DMS53 treated with DMSO at 0.1 percent for 48 hours (cell line): Measurements from ENCODE around the gene IL13RA1.
"Not testable (repeated sequence)": the region's sequence is repeated elsewhere in the genome, so short reads cannot be mapped to it uniquely, and the experiment has no call there.

Experiments used
- DNase-seq: peaks from one replicate; lab custom pipeline; 2025; ENCODE audit not compliant: unreplicated experiment; lab: John Stamatoyannopoulos, UW

The IL13RA1 gene

DNA sequence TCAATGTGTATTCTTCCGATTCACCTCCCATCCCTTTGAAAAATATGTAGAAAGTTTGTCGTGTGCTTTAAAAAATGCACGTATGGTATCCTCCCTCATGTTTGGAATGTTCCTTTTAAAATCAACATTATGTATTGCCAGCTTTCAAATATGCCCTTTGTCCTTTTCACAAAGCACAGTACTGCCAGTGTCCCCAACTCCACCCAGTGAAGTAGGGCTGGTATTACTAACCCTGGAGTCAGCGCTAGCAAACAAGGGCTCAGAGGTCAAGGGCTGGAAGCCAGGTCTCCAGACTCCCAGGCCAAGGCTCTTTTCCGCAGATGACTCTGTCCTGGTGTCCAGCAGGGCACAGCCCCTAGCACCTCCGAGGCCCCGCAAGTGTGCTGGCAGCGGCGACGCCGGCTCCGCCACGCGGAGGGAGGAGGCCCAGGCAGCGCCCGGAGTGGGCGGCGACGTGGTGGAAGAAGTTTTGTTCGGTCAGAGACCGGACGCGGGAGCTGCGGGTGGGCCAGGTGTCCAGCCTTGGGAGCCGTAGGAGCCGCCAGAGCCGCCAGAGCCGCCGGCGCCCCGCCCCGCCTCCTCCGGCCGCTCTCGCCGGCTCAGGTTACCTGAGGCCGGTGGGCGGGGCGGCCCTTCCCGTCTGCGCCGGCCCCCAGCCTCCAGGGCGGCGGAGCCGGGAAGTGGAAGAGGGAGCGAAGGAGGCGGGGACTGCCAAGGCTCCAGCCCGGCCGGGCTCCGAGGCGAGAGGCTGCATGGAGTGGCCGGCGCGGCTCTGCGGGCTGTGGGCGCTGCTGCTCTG, at the start of gene IL13RA1:
IL13RA1 (plus strand) TSS at position 720 of the 799 bp plus-strand sequence; CDS start at position 753, 33 bp downstream.
- peak; percentile 83 for DNase-seq

DNA sequence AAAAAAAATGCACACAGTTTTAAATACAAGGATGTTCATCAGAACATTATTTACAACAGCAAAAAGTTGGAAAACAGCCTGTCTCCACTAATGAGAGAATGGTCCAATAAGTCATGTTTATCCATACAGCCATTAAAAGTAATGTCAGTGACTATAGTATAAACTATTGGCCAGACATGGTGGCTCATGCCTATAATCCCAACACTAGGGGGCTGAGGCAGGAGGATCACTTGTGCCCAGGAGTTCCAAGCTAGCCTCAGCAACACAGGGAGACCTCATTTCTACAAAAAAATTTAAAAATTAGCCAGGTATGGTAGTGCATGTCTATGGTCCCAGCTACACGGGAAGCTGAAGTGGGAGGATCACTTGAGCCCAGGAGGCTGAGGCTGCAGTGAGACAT, 48.1 kb upstream of the IL13RA1 start:
- DNase-seq, result no peak

DNA sequence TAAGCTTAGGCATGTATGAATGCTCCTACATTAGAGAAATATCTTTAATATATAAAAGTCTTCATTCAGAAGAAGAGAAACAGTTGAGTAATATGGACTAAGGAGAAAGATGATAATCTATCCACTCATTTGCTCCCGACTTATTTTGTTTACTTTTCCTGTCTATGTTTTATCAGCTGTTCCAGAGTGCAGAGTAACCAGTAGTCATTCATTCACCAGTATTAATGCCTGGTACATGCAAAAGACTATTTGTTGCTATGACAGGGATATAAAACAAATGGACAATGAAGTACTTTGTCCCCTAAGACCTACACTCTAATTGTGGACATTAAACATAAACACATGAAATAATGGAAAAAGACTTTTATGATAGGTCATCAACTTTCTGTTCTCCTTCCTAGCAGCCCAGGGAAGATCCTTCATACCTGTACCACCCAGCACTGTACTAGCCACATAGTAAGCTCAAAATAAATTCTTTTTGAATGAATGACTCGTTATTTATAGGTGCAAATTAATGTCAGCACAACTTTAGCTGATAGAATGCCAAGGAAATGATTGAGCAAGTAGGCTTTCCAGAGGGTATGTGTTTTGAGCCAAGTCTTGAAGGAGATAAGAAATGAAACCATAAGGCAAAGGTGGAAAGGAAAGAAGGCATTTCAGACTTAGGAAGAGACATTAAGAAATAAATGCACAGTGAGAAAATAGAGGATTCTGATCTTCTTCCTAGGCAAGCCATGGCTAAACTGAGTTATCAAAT, 45.0 kb upstream of the IL13RA1 start:
- peak; percentile 41 for DNase-seq

DNA sequence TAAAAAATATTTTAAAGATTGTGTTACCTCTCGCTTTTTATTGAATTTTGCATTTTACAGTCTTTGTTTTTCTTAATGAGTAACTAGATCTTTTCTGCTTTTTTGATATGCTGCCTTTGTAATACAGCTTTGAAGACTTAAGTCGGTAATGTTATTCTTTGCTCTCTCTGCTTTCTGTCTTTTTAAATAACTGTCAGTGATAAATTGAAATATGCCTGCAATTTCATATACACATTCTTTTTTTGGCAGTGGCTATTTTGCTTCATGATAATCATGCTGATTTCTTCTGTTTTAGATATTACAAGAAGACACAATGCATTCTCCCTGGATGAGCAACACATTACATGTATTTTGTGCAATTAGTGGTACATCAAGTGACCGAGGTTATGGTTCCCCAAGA, 42.0 kb upstream of the IL13RA1 start:
- no peak for DNase-seq

DNA sequence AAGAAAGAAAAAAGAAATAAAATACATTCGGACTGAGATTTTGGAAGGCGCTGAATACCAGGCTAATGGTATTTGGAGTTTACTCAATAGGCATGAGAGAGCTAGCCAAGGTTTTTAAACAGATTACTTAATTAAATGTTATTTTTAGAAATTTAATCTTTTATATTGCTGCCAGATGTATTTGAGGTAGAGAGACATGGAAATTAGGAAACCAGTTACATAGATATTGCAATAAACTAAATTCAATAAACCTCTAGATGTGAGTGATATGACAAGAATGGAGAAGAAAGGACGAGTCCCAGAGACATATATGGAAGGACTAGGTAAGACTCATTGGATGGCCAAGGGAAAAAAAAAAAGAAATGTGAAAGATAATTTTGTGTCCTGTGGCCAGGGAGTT, 38.5 kb upstream of the IL13RA1 start:
- no peak for DNase-seq

DNA sequence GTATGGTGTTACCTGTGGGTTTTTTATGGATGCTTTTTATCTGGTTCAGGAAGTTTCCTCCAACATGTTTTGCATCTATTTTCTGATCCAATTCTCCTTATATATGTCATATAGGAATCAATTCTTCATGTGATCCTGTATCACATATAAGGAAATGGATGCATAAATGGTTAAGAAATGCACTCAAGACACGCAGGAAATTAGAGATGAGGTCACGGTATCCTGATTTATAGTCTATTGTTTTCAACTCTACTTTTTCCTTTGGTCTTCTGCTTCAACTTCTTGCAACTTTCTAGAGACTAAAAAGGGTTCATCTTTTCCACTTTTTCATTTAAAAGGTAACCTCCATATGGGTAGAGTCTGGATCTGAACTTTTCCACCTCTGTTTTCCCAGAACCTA, 33.6 kb upstream of the IL13RA1 start:
- DNase-seq, result no peak

DNA sequence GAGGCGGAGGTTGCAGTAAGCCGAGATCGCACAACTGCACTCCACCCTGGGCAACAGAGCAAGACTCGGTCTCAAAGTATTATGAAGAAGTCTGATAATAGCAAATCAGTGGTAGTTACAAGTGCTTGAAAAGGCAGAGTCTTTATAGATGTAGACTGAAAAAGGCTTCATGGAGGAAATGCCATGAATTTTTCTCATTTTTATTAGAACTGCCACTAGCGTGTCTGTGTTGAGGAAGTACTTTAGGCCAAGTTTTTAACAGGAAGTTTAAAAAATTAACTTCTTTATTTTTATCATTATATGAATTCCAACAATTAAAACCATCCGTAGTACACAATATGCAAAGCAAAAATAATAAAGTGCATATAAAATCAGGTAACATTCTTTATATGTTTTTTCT, 32.8 kb upstream of the IL13RA1 start:
- DNase-seq, result no peak

DNA sequence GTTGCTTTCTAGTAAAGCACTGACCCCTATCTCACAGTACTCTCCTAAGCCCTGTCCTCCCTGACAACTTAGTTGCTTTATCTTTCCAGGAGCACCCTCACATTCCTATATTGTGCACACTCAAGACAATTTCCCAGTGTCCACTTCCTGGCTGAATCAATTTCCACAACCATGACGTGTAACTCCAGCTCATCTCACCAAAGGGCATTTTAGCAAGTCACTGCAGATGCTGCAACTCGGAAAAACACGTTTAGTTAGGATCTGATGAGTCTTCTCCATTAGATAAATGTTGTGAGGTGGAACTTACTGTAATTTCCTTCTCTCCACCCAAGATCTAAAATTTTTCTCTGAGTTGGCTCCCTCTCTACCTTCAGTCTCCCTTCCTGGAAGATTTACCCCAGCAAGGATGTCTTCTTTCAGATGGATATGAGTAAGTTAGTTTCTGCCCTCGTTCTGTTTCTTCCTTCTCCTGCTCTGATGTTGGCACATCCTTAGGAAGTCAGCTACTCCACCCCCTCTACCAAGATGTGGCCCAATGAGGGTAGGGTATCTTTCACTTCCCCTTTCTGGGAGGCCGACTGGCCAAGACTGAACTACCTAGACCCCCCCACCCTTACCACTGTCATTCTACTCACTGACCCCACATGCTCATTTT, 28.8 kb upstream of the IL13RA1 start:
- DNase-seq, result no peak

DNA sequence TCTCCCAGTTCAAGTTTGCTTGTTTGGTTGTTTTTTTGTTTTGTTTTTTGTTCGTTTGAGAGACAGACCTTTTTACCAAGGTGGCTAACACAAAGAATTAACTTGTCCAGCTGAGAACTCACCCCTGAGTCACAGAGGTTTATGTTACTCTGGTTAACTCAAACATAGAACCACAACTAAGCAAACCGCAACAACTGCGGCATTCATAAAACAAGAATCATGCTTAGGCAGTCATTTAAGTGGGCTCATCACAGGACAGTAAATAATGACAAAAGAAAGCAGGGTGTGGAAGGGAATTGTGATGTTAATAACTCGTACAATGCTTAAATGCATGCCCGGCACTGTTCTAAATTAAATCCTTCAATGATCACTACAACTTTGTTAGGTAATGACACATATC, 24.7 kb upstream of the IL13RA1 start:
- no peak for DNase-seq

DNA sequence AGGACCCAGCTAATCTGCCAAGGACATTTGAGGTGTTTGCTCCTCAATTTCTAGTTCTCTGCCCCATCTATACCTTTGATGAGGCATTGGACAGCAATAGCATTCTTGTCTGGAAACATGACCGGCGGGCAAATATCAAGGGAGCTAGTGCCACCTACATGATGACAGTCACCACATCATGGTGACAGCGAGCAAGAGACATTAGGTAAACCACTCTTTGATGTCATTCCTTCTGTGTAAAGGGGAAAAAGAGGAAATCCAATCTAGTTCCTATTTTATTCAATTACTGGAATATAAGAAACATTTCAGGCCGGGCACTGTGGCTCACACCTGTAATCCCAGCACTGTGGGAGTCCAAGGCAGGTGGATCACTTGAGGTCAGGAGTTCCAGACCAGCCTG, 20.7 kb upstream of the IL13RA1 start:
- DNase-seq, result no peak

DNA sequence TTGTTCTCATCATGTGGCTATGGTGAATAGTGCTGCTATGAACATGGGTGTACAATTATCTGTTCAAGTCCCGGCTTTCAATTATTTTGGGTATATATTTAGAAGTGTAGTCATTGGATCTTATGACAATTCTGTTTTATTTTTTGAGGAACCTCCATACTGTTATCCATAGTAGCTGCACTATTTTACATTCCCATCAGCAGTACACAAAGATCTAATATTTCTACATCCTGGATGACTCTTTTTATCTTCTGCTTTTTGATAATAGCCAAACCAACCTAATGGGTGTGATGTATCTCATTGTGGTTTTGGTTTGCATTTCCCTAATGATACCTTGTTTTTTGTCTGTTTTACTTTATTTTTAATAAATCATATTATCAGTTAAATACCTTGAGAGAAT, 12.9 kb upstream of the IL13RA1 start:
- DNase-seq, result no peak

DNA sequence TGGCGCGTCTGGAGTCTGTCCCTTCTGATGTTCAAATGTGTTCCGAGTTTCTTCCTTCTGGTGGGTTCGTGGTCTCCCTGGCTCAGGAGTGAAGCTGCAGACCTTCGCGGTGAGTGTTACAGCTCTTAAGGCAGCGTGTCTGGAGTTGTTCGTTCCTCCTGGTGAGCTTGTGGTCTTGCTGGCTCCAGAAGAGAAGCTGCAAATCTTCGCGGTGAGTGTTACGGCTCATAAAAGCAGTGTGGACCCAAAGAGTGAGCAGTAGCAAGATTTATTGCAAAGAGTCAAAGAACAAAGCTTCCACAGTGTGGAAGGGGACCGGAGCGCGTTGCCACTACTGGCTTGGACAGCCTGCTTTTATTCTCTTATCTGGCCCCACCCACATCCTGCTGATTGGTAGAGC, 11.5 kb upstream of the IL13RA1 start:
- DNase-seq, result not testable (repeated sequence)

DNA sequence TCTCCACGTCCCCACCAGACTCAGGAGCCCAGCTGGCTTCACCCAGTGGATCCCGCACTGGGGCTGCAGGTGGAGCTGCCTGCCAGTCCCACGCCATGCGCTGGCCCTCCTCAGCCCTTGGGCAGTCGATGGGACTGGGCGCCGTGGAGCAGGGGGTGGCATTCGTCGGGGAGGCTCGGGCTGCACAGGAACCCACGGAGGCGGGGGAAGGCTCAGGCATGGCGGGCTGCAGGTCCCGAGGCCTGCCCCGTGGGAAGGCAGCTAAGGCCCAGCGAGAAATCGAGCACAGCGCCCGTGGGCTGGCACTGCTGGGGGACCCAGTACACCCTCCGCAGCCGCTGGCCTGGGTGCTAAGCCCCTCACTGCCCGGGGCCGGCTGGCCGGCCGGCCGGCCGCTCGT, 10.6 kb upstream of the IL13RA1 start:
- DNase-seq, result not testable (repeated sequence)

DNA sequence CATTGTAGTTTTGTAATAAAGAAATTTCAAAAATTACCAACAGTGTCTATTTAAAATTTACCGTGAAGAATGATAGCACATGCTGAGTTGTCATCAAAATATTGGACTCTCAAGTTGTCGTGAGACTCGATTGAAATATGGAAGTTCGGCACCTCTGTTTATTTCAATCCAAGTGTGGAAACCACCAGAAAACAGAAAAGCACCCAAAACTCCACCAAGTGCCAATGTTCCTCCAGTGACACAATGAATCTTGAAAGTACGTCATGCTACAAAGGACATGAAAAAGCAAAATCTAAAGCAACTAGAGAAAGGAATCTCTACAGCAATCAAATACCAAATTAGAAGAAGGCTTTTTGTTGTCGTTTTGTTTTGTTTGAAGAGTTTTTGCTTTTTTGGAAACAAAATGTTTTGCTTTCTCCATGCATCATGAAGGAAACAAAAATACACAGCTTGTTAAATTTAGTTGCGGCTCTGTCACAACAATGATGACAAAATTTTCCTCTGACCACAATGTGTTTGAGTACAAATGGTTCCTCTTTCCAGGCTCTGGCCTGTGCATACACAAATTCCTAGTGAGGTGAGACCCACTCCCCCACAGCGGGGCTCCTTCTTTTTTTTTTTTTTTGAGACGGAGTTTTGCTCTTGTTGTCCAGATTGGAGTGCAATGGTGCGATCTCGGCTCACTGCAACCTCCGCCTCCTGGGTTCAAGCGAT, 9.6 kb upstream of the IL13RA1 start:
- DNase-seq, result no peak

DNA sequence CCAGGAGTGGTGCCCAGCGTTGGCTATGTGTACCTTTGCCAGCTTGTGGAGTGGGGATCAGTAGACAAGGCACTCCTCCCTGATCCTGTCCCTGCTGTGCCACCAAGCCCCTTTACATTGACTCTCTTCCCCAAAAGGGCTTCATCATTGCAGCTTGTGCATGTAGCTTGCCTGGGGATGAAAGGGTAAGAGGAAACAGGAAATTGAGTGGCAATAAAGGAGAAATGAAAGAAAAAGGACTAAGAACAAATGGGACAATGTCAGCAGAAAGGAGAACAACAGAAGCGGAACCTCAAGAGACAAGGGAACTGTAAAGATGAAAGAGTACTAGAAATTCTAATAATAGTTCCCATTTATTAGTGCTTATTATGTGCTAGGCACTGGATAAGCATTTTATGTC, 8.7 kb upstream of the IL13RA1 start:
- DNase-seq, result no peak

DNA sequence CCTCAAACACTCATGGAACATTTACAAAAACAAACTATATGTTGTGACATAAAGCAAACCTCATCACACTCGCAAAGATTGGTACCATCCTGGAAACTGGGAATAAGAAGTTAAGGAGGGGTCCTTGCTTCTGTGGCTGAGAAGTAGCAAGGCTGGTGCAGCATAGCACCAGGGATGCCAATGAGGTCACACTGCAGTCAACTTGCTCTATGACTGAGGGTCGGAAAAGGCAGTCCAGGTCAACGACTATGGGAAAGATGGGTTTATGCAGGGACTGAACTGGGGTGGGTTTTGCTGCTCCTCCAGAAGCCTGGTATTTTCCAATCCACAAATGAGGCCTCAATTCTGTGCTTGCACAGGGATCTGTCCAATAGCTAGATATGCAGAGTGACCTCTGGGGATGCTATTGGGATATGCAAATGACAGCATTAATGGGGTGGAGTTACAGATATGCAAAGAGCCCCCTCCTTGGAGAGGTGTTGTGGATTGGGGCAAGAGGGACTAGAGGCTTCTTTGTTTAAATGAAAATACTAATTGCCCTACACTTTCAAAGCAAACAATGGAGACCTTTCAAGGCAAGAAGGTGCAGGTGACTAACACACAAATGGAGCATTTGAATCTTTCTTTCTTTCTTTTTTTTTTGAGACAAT, 7.2 kb upstream of the IL13RA1 start:
- no peak for DNase-seq

DNA sequence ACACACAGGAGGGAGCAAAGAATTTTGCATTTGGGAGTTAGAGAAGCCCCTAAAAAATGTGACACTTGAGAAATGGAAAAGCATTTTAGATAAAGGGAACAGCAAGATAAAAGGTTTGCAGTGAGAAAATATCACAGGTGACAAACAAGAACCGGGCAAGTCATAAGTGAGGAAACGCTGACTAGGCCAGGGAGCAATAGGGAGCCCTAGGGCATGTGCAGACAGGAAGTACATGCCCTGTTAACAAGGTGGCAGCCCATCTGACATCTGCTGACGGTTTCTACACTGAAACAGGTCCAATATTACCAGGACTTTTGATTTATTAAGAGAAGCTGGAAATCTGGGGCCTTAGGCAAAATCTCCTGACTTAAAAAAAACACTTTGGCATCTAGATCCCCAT, 4.0 kb upstream of the IL13RA1 start:
- no peak for DNase-seq

DNA sequence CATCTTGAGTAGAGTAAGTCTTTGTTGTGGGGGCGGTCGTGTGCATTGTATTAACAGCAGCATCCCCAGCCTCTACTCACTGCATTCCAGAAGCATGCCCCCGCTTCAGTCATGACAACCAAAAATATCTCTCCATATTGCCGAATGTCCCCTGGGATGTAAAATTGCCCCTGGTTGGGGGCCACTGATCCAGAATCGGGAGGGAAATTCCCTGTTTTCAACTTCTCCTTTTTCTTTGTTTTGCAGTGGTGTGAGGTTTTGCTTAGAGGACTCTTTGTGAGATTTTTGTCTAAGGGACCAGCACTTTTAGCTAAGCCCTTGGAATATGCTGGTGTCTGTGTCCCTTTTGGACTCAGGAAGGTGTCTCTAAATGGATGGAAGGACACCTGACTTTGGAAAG, 3.0 kb upstream of the IL13RA1 start:
- no peak for DNase-seq

DNA sequence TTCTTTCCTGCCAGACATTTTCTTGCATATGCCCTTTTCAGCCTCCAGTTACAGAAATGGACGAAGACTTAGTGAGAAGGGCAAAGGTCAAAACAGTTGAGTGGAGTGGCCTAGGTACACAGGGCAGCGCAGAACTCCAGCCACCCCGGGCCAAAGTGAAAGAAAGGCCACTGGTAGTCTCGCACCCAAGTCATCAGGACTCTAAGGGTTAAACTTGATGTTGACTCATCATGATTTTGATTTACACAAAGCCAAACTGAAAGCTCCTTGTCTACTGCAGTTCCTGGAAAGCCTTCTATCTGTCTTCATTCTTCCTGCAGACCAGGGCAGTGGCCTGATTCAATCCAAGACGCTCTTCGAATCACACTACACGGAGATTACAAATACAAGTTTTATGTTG, 2.6 kb upstream of the IL13RA1 start:
- no peak for DNase-seq

DNA sequence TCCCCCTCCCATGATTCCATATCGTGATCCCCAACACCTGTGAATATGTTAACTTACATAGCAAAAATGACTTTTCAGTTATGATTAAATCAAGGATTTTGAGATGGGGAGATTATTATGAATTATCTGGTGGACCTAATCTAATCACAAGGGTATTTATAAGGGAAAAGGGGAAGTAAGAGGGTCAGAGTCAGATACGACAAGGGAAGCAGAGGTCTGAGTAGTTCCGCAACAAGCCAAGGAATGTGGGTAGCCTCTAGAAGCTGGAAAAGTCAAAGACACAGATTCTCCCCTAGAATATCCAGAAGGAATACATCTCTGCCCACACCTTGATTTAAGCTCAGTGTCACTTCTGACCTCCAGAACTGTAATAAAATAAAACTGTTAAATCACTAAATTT, 1.0 kb upstream of the IL13RA1 start:
- no peak for DNase-seq
